Activated CD8-positive, alpha-beta memory T cell treated with anti-CD3 and anti-CD28 coated beads, Interleukin-2, amount 50 U/mL, for 24 hours (primary cell): ENCODE data around the gene TSTD1.
"Not testable (repeated sequence)": the region's sequence is repeated elsewhere in the genome, so short reads cannot be mapped to it uniquely, and the experiment has no call there.

ENCODE experiments used
- DNase-seq: peaks from one replicate; pipeline ENCODE4 v3.0.0-alpha.2; 2020; ENCODE audit errors: extremely low read depth

The TSTD1 gene

GRCh38 chr1:161069241-161069640, 30.5 kb upstream of the TSTD1 start:
- DNase-seq: no peak

GRCh38 chr1:161068306-161069234, 29.8 kb upstream of the TSTD1 start:
- DNase-seq: peak; percentile 55

- DNase-seq: no peak
Measured at GRCh38 chr1:161066694-161067093, 27.9 kb upstream of the TSTD1 start.

- not testable (repeated sequence) for DNase-seq
Measured at GRCh38 chr1:161065681-161066080, 26.9 kb upstream of the TSTD1 start.

GRCh38 chr1:161063936-161064335, 25.2 kb upstream of the TSTD1 start:
- DNase-seq: not testable (repeated sequence)

- DNase-seq: no peak
Measured at GRCh38 chr1:161061419-161061818, 22.7 kb upstream of the TSTD1 start.

GRCh38 chr1:161059293-161059692, 20.5 kb upstream of the TSTD1 start:
- DNase-seq: no peak

GRCh38 chr1:161054805-161055204, 16.0 kb upstream of the TSTD1 start:
- DNase-seq: no peak

GRCh38 chr1:161054232-161054631, 15.5 kb upstream of the TSTD1 start:
- DNase-seq: no peak

- DNase-seq: no peak
Measured at GRCh38 chr1:161052899-161053298, 14.1 kb upstream of the TSTD1 start.

GRCh38 chr1:161051219-161051618, 12.5 kb upstream of the TSTD1 start:
- no peak for DNase-seq

- no peak for DNase-seq
Measured at GRCh38 chr1:161048949-161049722, 10.4 kb upstream of the TSTD1 start.

- DNase-seq: no peak
Measured at GRCh38 chr1:161047436-161048420, 9.0 kb upstream of the TSTD1 start.

GRCh38 chr1:161046605-161047228, 8.0 kb upstream of the TSTD1 start:
- no peak for DNase-seq

- DNase-seq: peak; percentile 85
Measured at GRCh38 chr1:161045736-161046604, 7.2 kb upstream of the TSTD1 start, which contains the start of gene USF1. USF1 (minus strand) TSS chr1:161045977; CDS start chr1:161043275, 2,702 bp downstream.

GRCh38 chr1:161044908-161045735, 6.4 kb upstream of the TSTD1 start:
- no peak for DNase-seq

- DNase-seq: no peak
Measured at GRCh38 chr1:161044535-161044907, 5.8 kb upstream of the TSTD1 start.

- no peak for DNase-seq
Measured at GRCh38 chr1:161039546-161039945, 782 bp upstream of the TSTD1 start.

- no peak for DNase-seq
Measured at GRCh38 chr1:161039154-161039545, 386 bp upstream of the TSTD1 start.
